HEK293T (cell line): ENCODE results near the gene ANKS6.

Experiments
- ARNT ChIP-seq: fragments of 450-650 bp; IDR thresholded peaks from 2 replicates; pipeline ENCODE4 v1.6.1; 2017; ENCODE audit warnings: mild to moderate bottlenecking
- FOXM1 ChIP-seq: fragments of 450-650 bp; IDR thresholded peaks from 2 replicates; pipeline ENCODE4 v1.6.1; 2017; ENCODE audit warnings: mild to moderate bottlenecking, borderline replicate concordance
- NFRKB ChIP-seq: fragments of 450-650 bp; IDR thresholded peaks from 2 replicates; pipeline ENCODE4 v1.6.1; 2016; ENCODE audit warnings: mild to moderate bottlenecking, moderate library complexity
- TARDBP ChIP-seq: fragments of 450-650 bp; IDR thresholded peaks from 2 replicates; pipeline ENCODE4 v1.6.1; 2016

DNA sequence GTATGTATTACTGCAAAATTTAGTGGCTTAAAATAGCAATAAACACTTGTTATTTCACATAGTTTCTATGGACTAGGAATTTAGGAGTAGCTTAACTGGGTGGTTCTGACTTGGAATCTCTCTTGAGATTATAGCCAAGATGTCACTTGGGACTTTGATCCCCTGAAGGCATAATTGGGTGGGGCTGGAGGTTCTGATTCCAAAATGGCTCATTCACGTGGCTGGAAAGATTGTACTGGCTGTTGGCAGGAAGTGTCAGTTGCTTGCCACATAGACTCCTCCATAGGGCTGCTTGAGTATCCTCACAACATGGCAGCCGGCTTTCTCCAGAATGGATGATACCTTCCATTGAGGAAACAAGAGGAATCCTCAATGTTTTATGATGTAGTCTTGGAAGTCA, 22.4 kb upstream of the ANKS6 start:
- TF ChIP-seq ARNT (no peak), TARDBP (no peak), NFRKB (no peak), FOXM1 (no peak)
